Uterus (tissue), 2 donors: ENCODE results near the gene FYTTD1.

Experiments used
- POLR2A ChIP-seq, 2 donors: fragments of 450-650 bp; IDR thresholded peaks; one replicate each; pipeline ENCODE4 v1.6.1; 2016; ENCODE audit warnings: antibody characterized with exemption in 2 of 2, mild to moderate bottlenecking in 1 of 2, moderate library complexity in 1 of 2
- TF ChIP-seq, protein P1 (sequence below), 4 experiments: fragments of 200-600 bp in 2 of 4; fragments of 450-650 bp in 2 of 4; sonication (generic) in 2 of 4; IDR thresholded peaks; one replicate each; pipeline ENCODE4 v1.5.1; 2016 to 2019; ENCODE audit warnings: antibody characterized with exemption in 4 of 4, mild to moderate bottlenecking in 2 of 4, moderate library complexity in 1 of 4

DNA sequence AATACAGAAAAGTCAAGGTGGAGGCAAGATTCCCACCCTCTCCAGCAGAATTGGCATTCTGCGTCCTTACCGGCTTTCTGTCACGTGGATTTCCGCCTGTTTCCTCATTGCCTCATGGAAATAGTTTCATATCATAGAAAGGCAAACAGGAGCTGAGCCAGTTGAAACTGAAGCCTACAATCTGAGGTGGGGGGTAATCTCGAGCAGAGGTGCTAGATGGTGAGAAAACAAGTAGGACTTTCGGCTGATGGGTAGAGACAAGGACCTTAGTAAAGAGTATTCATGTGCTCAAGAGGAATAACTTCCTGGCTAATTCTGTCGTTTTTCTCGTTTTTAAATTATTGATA, 81.3 kb downstream of the FYTTD1 start:
- no peak for TF ChIP-seq POLR2A (IDR thresholded peaks at IDR 0.05)
- TF ChIP-seq, protein P1, sequence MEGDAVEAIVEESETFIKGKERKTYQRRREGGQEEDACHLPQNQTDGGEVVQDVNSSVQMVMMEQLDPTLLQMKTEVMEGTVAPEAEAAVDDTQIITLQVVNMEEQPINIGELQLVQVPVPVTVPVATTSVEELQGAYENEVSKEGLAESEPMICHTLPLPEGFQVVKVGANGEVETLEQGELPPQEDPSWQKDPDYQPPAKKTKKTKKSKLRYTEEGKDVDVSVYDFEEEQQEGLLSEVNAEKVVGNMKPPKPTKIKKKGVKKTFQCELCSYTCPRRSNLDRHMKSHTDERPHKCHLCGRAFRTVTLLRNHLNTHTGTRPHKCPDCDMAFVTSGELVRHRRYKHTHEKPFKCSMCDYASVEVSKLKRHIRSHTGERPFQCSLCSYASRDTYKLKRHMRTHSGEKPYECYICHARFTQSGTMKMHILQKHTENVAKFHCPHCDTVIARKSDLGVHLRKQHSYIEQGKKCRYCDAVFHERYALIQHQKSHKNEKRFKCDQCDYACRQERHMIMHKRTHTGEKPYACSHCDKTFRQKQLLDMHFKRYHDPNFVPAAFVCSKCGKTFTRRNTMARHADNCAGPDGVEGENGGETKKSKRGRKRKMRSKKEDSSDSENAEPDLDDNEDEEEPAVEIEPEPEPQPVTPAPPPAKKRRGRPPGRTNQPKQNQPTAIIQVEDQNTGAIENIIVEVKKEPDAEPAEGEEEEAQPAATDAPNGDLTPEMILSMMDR (IDR thresholded peaks at IDR 0.05), result no peak
